ENCODE measurements around the gene HAX1. TPM values are rescaled to one million over a fixed set of nuclear protein-coding genes. Genes with fewer than 3 reads are reported as not detected.
A peak's percentile ranks its signal among the peaks of the same experiment; 100 is the strongest.

The HAX1 gene
- total and polyA plus RNA-seq, 2 of the 8 experiments (the other 6 are each of a cell fraction or from before 2014, with no cell fraction given) = 82.2 to 115 TPM

DNA sequence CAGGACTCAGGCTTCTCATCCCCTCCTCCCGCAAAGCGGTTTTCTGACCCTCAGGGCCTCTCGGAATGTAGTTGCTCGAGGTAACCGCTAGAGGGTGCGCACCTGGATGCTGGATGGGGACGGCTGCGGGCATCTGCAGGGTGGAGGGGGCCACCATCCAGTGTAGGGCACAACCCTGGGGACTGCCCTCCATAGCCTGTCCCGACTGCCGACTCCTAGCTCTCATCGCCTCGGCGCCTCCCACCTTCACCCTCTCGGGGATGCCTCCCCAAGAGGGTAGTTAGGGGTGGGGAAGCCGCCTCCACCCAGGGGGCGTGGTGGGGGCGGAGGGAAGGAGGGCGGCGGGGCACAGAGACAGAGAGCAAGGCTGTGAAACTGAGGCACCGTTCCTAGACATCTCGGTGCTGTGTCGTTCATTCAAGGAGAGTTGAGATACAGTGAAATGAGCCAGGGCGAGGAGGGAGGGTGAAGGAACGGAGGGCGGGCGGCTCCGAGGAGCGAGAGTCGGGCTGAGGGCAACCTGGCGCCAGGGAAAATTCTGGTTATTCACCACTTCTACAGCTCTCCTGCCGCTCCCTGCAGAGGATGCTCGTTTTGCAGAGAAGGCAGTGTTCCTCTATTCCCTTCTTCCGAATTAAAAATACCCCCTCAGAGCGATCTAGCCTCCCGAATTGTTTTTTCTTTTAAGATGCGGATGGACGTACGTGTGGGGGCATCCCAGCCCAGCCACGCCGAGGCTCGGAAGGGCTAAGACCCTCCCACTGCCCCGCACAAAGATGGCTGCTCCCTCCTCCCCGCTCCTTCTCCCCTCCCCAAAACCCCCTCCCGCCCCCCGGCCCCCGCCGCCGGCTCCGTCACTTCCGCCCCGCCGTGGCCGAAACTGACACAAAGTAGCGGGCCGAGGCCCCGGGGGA lies 52.5 kb downstream of the HAX1 start, which contains the start of gene ATP8B2 (continued):
- TF ChIP-seq, protein P1, sequence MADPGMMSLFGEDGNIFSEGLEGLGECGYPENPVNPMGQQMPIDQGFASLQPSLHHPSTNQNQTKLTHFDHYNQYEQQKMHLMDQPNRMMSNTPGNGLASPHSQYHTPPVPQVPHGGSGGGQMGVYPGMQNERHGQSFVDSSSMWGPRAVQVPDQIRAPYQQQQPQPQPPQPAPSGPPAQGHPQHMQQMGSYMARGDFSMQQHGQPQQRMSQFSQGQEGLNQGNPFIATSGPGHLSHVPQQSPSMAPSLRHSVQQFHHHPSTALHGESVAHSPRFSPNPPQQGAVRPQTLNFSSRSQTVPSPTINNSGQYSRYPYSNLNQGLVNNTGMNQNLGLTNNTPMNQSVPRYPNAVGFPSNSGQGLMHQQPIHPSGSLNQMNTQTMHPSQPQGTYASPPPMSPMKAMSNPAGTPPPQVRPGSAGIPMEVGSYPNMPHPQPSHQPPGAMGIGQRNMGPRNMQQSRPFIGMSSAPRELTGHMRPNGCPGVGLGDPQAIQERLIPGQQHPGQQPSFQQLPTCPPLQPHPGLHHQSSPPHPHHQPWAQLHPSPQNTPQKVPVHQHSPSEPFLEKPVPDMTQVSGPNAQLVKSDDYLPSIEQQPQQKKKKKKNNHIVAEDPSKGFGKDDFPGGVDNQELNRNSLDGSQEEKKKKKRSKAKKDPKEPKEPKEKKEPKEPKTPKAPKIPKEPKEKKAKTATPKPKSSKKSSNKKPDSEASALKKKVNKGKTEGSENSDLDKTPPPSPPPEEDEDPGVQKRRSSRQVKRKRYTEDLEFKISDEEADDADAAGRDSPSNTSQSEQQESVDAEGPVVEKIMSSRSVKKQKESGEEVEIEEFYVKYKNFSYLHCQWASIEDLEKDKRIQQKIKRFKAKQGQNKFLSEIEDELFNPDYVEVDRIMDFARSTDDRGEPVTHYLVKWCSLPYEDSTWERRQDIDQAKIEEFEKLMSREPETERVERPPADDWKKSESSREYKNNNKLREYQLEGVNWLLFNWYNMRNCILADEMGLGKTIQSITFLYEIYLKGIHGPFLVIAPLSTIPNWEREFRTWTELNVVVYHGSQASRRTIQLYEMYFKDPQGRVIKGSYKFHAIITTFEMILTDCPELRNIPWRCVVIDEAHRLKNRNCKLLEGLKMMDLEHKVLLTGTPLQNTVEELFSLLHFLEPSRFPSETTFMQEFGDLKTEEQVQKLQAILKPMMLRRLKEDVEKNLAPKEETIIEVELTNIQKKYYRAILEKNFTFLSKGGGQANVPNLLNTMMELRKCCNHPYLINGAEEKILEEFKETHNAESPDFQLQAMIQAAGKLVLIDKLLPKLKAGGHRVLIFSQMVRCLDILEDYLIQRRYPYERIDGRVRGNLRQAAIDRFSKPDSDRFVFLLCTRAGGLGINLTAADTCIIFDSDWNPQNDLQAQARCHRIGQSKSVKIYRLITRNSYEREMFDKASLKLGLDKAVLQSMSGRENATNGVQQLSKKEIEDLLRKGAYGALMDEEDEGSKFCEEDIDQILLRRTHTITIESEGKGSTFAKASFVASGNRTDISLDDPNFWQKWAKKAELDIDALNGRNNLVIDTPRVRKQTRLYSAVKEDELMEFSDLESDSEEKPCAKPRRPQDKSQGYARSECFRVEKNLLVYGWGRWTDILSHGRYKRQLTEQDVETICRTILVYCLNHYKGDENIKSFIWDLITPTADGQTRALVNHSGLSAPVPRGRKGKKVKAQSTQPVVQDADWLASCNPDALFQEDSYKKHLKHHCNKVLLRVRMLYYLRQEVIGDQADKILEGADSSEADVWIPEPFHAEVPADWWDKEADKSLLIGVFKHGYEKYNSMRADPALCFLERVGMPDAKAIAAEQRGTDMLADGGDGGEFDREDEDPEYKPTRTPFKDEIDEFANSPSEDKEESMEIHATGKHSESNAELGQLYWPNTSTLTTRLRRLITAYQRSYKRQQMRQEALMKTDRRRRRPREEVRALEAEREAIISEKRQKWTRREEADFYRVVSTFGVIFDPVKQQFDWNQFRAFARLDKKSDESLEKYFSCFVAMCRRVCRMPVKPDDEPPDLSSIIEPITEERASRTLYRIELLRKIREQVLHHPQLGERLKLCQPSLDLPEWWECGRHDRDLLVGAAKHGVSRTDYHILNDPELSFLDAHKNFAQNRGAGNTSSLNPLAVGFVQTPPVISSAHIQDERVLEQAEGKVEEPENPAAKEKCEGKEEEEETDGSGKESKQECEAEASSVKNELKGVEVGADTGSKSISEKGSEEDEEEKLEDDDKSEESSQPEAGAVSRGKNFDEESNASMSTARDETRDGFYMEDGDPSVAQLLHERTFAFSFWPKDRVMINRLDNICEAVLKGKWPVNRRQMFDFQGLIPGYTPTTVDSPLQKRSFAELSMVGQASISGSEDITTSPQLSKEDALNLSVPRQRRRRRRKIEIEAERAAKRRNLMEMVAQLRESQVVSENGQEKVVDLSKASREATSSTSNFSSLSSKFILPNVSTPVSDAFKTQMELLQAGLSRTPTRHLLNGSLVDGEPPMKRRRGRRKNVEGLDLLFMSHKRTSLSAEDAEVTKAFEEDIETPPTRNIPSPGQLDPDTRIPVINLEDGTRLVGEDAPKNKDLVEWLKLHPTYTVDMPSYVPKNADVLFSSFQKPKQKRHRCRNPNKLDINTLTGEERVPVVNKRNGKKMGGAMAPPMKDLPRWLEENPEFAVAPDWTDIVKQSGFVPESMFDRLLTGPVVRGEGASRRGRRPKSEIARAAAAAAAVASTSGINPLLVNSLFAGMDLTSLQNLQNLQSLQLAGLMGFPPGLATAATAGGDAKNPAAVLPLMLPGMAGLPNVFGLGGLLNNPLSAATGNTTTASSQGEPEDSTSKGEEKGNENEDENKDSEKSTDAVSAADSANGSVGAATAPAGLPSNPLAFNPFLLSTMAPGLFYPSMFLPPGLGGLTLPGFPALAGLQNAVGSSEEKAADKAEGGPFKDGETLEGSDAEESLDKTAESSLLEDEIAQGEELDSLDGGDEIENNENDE (IDR thresholded peaks at IDR 0.05; ENCODE audit: insufficient replicate concordance, low read length) = no peak
- no peak for TF ChIP-seq RXRA (IDR thresholded peaks at IDR 0.05; ENCODE audit: insufficient read depth, low read depth, low read length)
- TF ChIP-seq CTBP2 (IDR thresholded peaks at IDR 0.05; ENCODE audit: borderline replicate concordance, insufficient read depth, insufficient read length, low read length) = no peak
- TF ChIP-seq POU5F1 (IDR thresholded peaks at IDR 0.05; ENCODE audit: low read depth, low read length) = no peak
- peak; percentile 33; the same call in 1 of the 2 replicates for TF ChIP-seq GABPA (IDR thresholded peaks at IDR 0.05; ENCODE audit: borderline replicate concordance, insufficient read depth, low read length)
- TF ChIP-seq CHD2 (IDR thresholded peaks at IDR 0.05; ENCODE audit: low read length) = no peak
- peak; percentile 41; the same call in 1 of the 2 replicates for TF ChIP-seq PHF8 (conservative IDR thresholded peaks at IDR 0.05; ENCODE audit: low read depth, low read length)
- no peak for TF ChIP-seq SIX5 (IDR thresholded peaks at IDR 0.05; ENCODE audit: low read depth, low read length)
- no peak for TF ChIP-seq CBX8 (IDR thresholded peaks at IDR 0.05; ENCODE audit: borderline replicate concordance, low read depth, low read length)

Measured in H1 (cell line).